ENCODE results near the gene ATP6V0B. TPM values are rescaled to one million over a fixed set of nuclear protein-coding genes. Genes with fewer than 3 reads are reported as not detected.

ATP6V0B gene
- total and polyA plus RNA-seq, 2 of the 8 experiments (the other 6 are each of a cell fraction or from before 2014, with no cell fraction given): 105 to 308 TPM

GRCh38 chr1:44024031-44024902 is 49.5 kb downstream of the ATP6V0B start (continued):
- no peak for TF ChIP-seq CTCF (IDR thresholded peaks at IDR 0.05; ENCODE audit: control extremely low read depth in 1 of 3, insufficient read depth in 1 of 3, low read depth in 1 of 3, low read length in 3 of 3)
